HG03108 (cell line): ENCODE results near the gene UNC5A.

Experiments used
- ATAC-seq: cut with Tn5 transposase; IDR thresholded peaks from one replicate; pipeline ENCODE4 v1.9.1; 2021; ENCODE audit warnings: moderate library complexity; ENCODE audit not compliant: unreplicated experiment

UNC5A gene

GRCh38 chr5:176891331-176891958 lies 81.1 kb downstream of the UNC5A start:
- no peak for ATAC-seq

GRCh38 chr5:176892663-176893062 lies 82.3 kb downstream of the UNC5A start:
- ATAC-seq: no peak

DNA sequence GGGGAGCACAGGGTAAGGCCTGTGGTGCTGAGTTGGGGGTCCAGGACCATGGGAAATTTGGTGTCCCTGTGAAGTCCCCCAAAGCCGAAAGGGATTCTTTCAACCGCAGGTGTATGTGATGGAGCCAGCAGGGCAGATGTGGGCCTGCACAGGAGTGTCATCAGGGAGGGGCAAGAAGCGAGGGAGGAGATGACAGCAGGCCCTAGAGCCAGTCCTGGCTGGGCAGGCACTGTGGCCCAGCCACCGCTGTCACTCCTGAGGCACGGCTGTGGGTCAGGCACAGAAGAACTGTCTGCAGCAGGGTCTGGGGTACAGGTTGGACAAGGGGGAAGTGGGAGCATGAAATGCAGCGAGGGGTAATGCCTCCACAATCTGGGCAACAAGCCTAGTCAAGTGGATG lies 83.9 kb downstream of the UNC5A start:
- no peak for ATAC-seq

GRCh38 chr5:176895831-176896230 lies 85.5 kb downstream of the UNC5A start:
- no peak for ATAC-seq

- ATAC-seq: no peak
Measured at GRCh38 chr5:176897263-176897662, 86.9 kb downstream of the UNC5A start.

GRCh38 chr5:176899296-176899891 lies 89.0 kb downstream of the UNC5A start, which contains the start of gene HK3:
HK3 (minus strand) TSS chr5:176899346; CDS start chr5:176896159, 3,187 bp downstream.
- no peak for ATAC-seq

GRCh38 chr5:176899946-176900779 lies 89.8 kb downstream of the UNC5A start:
- ATAC-seq: no peak

DNA sequence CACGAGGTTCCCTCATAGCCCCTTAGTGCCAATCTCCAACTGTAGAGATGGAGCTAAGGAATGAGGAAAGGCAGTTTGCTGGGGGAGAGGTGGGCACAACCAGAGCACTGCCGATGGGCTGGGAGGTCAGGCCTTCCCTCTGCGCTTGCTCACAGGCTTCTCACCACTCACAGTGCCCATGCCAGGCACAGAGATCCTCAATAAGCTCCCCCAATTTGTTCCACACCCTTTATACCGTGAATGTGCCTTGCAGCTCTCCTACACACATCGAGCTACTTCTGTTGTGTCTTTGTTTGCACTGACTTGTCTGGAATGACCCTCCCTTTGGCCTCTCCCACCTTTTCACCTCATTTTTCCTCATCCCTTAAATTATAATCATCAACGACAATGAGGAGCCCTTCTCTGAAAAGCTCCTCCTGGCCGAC lies 90.4 kb downstream of the UNC5A start:
- no peak for ATAC-seq

GRCh38 chr5:176901260-176902101 lies 91.1 kb downstream of the UNC5A start:
- ATAC-seq: no peak

DNA sequence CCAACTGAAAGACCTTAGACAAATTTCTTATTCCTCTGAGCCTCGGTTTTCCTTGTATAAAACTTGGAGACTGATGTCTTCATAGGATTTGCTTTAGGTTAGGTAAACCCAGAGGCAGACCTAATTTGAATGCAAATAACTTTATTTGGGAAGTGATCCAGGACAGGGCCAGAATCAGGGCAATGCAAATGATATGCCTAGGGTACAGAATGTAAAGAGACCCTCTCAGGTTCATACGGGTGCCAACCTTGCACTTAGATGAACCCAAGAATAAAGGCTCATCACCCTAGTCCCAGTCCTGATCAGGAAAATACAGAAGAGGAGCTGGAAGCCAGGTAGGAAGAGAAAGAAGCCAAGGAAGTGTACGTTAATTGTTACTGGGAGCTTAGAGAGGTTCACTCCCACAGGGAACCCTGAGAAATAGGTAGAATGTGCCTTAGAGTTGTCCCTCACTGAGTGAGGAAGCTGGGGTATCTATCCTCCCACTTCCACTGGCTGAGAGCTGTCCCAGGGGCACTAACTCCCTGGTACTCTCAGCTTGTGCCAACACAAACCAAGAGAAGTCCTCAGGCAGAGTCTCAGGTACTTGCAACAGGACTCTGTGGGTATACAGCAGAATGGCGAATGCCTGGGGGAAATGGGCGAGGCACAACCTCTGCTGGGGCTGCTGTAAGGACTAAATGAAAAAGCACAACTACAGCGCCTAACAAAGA lies 91.9 kb downstream of the UNC5A start:
- no peak for ATAC-seq

DNA sequence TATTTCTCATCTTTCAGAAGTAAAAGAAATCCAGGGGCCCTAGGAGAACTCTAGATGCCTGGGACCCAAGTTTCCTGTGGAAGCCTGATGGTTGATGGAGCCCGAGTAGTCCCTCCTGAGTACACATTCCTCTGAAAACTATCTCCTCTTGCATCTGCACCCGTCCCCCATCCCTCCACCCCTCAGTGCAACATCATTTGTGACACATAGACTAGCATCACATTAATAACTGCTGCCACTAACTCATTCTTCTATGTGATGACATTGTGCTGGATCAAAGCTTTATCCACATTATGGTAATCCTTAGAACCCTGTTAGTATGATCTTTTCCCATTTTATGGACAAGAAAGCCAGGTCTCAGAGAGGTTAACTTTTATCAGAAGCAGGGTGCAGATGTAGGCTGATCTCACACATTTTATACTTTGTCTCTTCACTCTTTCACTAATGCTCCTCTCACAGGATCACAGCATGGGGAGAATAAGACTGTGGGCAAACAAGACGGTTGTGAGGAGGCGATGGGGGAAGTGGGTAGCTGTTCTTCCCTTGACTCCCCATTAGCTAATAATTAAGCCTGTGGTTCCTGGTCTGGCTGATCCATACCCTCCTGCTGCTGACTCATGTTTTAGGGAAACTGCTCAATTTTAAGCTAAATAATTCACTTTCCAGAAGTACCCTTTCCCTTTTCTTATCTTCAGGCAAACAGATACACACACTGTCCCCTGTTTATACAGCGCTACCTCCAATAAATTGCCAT lies 92.7 kb downstream of the UNC5A start:
- no peak for ATAC-seq

DNA sequence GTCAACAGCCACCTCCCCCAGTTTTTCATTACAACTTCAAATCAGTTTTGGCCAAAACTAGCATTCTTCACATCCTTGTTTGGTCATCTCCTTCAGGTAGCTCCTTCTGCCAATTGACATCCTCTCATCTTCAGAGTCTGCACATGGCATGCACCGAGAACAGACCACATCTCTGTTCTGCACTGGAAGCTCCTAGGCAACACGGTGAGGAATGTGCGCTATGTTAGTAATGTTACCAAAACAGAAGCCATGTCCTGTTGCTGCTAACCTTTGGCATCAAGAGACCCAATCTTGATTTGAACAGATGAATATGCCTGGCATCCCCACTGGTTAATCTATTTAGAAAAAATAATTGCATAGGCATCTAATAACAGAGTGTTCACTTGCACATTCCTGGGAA lies 93.9 kb downstream of the UNC5A start:
- ATAC-seq: no peak

DNA sequence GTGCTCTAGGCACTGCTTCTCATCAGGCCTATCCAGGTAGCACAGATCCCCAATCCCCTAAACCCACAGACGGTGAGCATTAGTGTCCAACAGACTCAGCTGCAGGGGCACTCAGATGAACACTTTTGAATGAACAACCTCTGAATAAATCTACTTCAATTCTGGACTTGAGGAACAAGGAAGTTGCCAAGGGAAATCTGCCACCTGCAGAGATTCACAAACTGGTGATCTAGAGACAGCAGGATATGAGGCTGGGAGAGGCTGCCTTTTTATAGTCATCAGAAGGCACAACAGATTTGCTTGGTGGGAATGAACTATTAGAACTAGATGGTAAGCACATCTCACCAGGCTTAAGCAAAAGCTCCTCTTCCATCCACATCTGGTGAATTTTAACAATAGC lies 95.8 kb downstream of the UNC5A start:
- no peak for ATAC-seq

DNA sequence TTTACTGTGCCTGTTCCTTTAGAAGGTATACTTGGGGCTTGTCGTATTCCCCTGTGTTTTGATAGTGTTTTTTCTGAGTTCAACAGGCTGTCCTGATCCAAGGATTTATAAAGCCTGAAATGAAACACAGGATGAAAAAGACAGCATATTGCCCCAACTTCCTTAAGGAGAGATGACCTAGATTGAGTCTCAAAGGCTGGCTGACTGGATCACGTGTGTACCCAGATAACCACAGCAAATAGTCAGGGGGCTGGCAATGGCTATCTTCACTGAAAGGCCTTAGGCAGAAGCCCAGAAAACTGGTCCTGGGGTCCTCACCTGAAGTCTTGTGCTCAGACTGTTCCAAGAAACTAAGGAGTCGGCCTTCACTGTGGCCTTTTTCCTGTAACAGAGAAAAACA lies 96.4 kb downstream of the UNC5A start:
- no peak for ATAC-seq

DNA sequence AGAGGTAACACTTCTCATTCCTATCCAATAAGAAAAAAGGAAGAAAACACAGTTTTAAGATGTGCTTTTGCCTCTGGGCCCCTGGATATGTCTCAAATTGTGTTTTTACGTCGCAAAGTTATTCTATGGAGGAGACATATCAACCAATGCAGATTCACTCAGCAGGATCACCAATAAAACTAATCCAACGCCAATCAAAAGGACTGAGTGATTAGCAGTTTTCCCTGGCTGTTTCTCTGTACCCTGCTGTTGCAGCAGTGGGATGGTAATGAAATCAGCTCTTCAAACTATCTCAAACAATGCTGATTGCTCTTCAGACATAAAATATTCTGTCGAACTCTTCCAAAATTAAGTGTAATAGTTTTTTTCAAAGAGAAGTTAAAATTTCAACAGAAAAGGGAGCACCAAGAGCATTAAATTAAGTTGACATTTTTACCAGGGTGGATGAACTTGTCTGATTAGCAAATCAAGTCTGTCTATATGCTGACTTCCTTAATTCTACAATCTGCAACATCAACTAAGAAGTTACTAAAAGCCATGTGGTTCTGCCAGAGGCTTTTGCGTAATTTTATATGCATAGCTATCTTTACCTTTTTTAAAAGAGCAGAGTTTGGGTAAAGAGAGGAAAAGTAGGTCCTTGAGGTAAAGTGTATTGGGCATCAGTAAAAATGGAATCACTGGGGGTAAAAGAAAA lies 98.5 kb downstream of the UNC5A start:
- ATAC-seq: no peak

GRCh38 chr5:176912115-176912514 lies 101.8 kb downstream of the UNC5A start:
- no peak for ATAC-seq

DNA sequence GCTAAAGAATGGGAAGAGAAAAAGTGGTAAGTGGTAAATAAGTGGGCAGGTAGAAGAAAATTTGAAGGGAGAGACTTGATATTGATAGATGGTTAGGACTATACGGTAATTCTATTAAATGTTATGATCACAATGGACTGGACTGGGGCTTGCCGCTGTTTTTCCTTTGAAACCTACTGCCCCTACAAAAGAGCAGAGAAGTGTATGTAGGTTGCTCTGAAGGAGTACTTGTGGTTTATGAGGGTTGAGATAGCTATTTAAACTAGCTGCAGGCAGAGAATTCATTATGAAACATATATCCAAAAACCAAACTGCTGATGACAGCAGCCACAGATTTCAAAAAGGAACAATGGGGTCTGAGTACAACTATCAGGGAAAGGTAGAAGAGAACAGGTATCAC lies 105.5 kb downstream of the UNC5A start:
- no peak for ATAC-seq

GRCh38 chr5:176916337-176916736 lies 106.0 kb downstream of the UNC5A start:
- no peak for ATAC-seq

- no peak for ATAC-seq
Measured at GRCh38 chr5:176918613-176919012, 108.3 kb downstream of the UNC5A start.
